ENCODE data around the gene SDHAF1.

DNA sequence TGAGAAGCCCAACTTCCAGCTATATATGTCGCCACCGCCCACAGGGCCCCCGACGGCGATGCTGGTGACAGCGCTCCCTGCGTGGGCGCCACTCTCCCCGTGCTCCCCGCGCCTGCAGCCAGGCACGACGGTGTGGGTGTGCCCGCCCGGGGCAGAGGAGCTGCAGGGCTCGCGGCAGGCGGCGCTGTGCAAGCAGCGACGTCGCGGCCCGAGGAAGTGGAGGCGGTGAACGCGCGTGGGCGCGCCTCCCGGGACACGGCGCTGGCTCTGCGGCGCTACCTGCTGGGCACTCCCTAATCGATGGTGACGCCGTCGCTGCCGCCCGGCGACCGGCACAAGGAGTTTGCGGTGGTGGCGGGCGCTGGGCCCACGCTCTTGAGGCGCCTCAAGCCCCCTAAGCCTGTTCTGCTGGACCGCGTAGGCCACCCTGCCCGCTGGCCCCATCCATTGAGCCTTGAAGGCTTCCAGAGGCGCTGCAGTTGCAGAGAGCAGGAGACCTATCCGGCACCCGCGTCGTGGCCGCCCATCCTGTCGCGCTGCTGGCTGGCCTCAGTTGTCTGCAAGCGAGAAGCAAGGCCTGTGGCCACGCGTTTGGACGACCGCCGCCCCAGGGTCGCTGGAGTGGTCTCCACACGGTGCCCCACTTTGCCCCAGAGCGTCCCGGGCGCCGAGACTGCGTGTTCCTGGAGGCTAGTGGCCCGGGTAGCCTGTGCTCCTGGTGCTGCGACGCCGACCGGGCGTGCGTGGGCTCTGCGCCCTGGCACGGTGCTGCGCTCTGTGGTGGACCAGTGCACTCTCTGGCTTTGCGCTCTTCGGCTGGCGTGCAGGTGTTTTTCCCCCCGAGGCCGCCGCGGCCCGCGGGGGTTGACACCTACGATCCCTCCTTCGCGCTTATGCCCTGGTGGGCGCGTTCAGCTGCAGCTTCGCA lies 35.7 kb upstream of the SDHAF1 start:
- TF ChIP-seq, protein P1, sequence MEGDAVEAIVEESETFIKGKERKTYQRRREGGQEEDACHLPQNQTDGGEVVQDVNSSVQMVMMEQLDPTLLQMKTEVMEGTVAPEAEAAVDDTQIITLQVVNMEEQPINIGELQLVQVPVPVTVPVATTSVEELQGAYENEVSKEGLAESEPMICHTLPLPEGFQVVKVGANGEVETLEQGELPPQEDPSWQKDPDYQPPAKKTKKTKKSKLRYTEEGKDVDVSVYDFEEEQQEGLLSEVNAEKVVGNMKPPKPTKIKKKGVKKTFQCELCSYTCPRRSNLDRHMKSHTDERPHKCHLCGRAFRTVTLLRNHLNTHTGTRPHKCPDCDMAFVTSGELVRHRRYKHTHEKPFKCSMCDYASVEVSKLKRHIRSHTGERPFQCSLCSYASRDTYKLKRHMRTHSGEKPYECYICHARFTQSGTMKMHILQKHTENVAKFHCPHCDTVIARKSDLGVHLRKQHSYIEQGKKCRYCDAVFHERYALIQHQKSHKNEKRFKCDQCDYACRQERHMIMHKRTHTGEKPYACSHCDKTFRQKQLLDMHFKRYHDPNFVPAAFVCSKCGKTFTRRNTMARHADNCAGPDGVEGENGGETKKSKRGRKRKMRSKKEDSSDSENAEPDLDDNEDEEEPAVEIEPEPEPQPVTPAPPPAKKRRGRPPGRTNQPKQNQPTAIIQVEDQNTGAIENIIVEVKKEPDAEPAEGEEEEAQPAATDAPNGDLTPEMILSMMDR (IDR thresholded peaks at IDR 0.05): peak; percentile 15 to 47 (median 36)
- TF ChIP-seq POLR2A (IDR thresholded peaks at IDR 0.05): no peak
